NB4 (cell line): ENCODE measurements around the gene ATXN1.

Experiments used
- MAX ChIP-seq: IDR thresholded peaks from 2 replicates; pipeline ENCODE4 v1.6.1; 2011; ENCODE audit warnings: low read depth, low read length
- MYC ChIP-seq: IDR thresholded peaks from 2 replicates; pipeline ENCODE4 v1.6.1; 2011; ENCODE audit warnings: low read depth, low read length
- POLR2A ChIP-seq: IDR thresholded peaks from 2 replicates; pipeline ENCODE4 v1.6.1; 2011; ENCODE audit warnings: mild to moderate bottlenecking; ENCODE audit not compliant: insufficient read length; ENCODE audit errors: extremely low read depth
- TF ChIP-seq, protein P1 (sequence below): IDR thresholded peaks from one replicate; pipeline ENCODE4 v1.5.1; 2012; ENCODE audit warnings: low read depth, low read length

GRCh38 chr6:16349544-16349943 lies 411.7 kb downstream of the ATXN1 start:
- TF ChIP-seq, protein P1, sequence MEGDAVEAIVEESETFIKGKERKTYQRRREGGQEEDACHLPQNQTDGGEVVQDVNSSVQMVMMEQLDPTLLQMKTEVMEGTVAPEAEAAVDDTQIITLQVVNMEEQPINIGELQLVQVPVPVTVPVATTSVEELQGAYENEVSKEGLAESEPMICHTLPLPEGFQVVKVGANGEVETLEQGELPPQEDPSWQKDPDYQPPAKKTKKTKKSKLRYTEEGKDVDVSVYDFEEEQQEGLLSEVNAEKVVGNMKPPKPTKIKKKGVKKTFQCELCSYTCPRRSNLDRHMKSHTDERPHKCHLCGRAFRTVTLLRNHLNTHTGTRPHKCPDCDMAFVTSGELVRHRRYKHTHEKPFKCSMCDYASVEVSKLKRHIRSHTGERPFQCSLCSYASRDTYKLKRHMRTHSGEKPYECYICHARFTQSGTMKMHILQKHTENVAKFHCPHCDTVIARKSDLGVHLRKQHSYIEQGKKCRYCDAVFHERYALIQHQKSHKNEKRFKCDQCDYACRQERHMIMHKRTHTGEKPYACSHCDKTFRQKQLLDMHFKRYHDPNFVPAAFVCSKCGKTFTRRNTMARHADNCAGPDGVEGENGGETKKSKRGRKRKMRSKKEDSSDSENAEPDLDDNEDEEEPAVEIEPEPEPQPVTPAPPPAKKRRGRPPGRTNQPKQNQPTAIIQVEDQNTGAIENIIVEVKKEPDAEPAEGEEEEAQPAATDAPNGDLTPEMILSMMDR, result no peak
- TF ChIP-seq POLR2A (no peak), MYC (no peak), MAX (no peak)
